ENCODE results near the gene ENO2.
A peak's percentile ranks its signal among the peaks of the same experiment; 100 is the strongest.

ENO2 gene

DNA sequence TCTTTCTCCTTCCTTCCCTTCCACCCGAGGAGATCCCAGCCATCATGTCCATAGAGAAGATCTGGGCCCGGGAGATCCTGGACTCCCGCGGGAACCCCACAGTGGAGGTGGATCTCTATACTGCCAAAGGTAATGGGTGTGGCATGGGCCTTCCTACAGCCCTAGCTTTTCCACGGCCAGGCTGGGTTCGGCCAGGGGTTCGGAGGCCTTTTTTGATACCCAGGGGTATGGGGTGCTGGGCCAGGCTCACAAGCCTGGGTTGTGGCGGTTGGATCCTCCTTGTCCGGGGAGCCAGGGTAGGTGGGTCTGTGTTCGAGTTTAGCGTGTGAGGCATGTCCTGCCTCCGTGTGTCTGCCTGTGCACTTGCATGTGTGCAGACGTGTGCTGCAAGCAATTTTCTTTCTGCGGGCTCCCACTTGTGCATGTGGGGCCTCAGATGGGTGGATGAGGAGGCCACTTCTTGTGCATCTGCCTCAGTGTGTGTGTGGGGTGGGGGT lies 1.5 kb downstream of the ENO2 start:
- DNase-seq, result no peak

DNA sequence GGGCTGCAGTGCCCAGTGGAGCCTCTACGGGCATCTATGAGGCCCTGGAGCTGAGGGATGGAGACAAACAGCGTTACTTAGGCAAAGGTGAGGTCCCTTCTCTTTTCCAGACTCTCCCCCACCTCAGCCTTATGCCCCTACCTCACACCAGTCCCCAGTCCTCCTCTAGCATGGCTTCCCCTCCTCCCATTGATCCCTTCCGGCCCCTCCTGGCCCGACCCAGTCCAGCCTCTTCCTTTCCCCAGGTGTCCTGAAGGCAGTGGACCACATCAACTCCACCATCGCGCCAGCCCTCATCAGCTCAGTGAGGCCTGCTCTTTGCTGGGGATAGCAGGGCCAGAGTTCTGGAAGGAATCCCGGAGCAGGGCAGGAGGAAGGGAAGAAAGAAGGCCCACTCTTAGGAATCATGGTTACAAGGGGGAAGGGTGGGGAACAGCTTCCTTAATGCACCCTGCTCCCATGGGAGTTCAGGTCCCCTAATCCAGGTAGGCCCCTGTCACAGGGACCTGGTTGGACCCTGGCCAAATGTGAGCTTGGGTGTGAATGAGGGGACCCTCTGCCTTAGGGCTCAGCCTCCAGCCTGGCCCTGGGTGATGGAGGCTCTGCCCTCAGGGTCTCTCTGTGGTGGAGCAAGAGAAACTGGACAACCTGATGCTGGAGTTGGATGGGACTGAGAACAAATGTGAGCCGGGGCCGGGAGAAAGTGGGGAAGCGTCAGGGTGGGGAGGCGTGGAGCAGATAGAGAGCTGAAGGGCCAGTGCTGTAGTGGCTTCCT lies 2.2 kb downstream of the ENO2 start:
- no peak for DNase-seq

DNA sequence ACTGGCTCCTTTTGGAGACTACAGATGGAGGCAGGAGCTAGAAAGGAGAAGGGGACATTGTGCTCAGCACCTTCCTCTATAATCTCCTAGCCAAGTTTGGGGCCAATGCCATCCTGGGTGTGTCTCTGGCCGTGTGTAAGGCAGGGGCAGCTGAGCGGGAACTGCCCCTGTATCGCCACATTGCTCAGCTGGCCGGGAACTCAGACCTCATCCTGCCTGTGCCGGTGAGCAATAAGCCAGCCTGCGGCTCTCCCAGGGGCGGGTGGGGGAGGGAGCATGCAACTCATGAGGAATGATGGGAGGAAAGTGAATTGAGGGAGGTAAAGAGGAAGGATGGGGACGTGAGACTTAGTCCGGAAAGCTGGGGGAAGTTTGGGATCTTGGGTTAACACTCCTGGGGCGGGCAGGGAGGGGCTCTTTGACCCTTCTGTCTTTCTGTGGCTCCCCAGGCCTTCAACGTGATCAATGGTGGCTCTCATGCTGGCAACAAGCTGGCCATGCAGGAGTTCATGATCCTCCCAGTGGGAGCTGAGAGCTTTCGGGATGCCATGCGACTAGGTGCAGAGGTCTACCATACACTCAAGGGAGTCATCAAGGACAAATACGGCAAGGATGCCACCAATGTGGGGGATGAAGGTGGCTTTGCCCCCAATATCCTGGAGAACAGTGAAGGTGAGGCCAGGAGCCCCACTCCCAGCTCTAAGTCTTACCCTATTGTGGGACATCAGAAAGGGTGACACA lies 3.3 kb downstream of the ENO2 start:
- no peak for DNase-seq

DNA sequence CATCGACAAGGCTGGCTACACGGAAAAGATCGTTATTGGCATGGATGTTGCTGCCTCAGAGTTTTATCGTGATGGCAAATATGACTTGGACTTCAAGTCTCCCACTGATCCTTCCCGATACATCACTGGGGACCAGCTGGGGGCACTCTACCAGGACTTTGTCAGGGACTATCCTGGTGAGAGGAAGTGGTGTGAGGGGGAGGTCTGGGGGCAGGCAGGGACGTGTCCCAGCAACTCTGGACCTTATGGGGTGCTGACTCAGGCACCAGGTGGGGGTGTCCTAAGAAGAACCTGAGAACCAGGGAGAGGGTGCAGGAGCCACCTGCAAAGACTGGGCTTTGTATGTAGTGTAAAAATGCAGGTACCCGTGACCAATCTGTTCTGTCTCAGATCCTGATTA lies 5.2 kb downstream of the ENO2 start:
- DNase-seq, result no peak

DNA sequence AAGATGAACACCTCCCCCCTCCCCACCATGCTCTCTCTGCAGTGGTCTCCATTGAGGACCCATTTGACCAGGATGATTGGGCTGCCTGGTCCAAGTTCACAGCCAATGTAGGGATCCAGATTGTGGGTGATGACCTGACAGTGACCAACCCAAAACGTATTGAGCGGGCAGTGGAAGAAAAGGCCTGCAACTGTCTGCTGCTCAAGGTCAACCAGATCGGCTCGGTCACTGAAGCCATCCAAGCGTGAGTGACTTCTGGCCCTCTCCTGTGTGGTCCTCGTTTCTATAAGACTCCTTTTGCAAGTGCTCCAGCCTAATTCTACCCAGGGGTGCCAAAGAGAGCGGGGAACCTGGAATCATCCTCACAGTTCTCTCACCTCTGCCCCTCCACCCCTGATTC lies 7.2 kb downstream of the ENO2 start:
- no peak for DNase-seq

DNA sequence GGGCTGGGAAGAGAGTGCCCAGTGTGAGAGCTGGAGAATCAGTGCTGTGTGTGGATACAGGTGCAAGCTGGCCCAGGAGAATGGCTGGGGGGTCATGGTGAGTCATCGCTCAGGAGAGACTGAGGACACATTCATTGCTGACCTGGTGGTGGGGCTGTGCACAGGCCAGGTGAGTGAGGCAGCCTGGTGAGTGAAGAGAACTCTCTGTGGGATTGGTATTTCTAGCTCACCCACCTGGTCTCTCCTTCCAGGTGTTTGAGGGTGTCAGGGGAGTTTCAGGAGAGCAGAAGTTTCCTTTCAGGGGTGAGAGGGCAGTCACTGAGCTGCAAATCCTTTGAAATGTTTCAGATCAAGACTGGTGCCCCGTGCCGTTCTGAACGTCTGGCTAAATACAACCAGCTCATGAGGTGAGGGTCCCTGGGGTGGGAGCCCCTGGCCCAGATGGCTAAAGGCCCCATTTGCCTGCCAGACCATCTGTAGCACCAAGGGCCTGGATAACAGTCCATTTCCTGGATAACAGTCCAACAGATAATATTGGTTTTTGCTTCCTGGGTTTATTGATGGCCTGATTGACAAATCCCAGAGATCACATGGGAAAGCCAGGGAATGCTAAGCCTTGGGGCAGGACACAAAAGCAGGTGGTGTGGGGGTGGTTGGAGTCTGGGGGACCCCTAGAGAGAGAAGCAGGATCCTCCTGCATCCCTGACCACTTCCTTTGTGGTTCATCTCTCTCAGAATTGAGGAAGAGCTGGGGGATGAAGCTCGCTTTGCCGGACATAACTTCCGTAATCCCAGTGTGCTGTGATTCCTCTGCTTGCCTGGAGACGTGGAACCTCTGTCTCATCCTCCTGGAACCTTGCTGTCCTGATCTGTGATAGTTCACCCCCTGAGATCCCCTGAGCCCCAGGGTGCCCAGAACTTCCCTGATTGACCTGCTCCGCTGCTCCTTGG lies 7.9 kb downstream of the ENO2 start:
- DNase-seq, result no peak

DNA sequence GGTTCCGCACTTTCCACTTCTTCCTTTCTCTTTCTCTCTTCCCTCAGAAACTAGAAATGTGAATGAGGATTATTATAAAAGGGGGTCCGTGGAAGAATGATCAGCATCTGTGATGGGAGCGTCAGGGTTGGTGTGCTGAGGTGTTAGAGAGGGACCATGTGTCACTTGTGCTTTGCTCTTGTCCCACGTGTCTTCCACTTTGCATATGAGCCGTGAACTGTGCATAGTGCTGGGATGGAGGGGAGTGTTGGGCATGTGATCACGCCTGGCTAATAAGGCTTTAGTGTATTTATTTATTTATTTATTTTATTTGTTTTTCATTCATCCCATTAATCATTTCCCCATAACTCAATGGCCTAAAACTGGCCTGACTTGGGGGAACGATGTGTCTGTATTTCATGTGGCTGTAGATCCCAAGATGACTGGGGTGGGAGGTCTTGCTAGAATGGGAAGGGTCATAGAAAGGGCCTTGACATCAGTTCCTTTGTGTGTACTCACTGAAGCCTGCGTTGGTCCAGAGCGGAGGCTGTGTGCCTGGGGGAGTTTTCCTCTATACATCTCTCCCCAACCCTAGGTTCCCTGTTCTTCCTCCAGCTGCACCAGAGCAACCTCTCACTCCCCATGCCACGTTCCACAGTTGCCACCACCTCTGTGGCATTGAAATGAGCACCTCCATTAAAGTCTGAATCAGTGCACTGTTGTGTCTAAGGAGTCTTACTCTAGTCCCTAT lies 8.8 kb downstream of the ENO2 start:
- DNase-seq, result no peak

DNA sequence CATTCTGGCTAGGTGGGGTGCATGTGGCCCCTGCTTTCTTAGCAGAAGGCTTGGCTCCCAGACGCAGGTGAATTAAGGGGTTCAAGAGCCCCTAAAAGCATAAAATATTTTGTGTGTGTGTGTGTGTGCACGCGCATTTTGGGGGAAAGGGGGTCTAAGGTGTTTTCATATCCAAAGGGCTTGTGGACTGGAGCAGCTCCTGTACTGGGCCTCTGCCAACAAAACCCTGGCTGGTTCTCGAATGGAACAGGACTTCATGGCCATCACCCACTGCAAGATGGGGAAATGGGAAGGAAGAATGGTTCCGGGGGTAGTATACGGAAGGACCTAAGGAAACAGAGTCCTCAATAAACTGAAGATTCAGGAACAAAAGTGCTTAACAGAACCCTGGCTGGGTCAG lies 9.5 kb downstream of the ENO2 start:
- no peak for DNase-seq

DNA sequence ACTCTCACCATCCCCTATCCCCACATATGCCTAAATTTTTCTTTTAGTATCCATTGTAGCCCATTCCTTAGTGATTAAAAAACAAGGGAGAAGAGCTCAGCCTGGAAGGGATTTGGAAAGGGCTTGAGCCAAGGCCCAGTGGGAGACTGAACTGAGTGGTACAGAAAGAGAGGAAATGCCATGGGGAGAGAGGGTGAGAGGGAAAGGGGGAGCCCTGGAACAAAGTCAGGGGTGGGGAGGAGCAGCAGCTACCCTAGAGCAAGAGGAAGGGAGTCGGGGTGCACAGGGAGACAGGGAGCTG lies 10.8 kb downstream of the ENO2 start:
- DNase-seq, result no peak

DNA sequence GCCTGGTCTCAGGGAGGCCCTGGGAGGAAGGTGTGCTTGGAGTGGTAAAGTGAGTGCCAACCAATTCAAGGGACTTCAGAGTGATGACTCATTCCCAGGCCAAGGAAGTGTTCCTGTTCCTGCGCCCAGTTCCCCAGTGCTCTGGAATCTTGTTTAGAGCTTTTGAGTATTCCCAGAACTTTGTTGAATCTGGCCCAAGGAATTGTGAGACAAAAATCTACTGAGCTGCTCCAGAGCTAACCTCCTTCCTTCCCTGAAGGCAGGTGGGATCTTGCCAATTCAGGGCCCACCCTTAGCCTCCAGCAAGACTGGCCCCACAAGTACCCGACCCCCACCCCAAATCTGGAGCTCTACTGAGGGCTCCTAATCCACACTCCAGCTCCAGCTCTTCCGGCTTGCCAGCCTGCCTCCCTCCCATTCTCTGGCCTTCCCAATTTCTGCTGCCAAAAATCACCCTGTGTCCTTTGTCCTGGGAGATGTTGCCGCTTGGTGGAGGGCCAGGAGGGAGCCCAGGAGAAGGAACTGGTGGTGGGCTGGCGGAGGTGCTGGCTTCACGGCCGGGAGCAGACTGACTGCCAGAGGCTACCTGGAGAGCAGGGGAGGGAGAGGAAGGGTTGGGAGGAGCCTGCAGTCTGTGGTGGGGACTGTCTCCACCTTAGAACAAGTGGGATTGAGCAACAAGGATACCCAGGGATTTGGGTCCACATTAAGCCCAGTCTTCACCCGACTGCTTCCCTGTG lies 11.3 kb downstream of the ENO2 start:
- DNase-seq, result no peak

DNA sequence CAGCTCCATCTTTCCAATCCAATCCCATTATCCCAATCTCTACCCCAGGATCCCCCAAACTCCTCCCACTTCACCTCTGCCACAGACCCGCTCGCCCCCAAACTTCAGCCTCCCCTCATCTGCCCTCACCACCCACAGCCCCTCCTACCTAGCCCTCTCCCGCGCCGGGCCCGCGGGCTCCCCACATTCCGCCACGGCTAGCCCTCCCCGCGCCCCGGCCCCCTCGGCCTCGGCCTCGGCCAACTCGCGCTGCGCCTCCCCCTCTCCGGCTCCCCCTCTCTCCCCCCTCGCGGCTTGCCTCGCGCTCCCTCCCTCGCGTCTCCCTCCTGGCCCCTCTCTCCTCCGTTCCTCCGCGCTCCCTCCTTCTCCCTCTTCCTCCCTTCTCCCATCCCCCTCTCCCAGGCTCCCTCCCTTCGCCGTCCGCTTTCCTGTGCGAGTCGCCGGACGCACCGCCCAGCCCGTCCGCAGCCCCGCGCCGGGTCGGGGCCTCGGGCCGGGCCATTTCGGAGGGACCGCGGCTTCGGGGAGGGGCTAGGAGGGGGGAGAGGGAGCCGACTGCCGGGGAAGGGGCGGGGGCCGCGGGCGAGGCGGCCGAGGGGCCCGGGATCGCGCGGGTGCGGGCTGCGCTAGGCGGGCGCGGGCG lies 13.1 kb downstream of the ENO2 start, which contains the start of gene ATN1:
Gene ATN1, plus strand, starts transcription at position 581 of the 643 bp plus-strand sequence. CDS start 6,043 bp downstream, outside the sequence.
- DNase-seq, result peak; percentile 26

DNA sequence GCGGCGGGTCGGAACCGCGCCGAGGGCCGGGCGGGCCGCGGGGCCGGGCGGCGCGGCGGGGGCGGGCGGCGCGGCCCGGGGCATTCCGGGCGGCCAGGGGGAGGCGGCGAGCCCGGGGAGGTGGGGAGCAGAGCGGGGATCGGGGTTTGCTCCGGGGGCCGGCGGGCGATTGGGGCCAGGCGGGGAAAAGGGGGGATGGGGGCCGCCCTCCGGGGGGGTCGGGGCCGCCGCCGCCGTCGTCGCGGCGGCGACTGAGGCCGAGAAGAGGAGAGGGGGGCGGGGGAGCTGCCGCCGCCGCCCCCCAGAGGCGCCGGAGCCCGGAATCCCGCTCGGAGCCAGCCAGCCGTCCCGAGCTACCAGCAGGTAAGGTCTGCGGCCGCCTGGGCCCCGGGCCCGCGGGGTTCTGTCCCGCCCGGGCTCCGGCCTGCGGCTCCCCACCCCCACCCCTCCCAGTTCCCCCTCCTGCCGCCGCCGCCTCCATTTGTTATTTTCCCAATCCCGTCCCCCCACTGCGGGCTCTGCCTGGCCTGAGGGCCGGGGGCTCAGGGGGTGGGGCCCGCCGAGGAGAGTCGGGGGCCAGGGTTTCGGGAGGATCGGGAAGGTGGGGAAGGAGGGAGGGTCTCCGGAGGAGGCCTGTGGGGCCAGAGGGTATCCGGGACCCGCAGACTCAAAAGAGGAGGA lies 13.8 kb downstream of the ENO2 start:
- no peak for DNase-seq

DNA sequence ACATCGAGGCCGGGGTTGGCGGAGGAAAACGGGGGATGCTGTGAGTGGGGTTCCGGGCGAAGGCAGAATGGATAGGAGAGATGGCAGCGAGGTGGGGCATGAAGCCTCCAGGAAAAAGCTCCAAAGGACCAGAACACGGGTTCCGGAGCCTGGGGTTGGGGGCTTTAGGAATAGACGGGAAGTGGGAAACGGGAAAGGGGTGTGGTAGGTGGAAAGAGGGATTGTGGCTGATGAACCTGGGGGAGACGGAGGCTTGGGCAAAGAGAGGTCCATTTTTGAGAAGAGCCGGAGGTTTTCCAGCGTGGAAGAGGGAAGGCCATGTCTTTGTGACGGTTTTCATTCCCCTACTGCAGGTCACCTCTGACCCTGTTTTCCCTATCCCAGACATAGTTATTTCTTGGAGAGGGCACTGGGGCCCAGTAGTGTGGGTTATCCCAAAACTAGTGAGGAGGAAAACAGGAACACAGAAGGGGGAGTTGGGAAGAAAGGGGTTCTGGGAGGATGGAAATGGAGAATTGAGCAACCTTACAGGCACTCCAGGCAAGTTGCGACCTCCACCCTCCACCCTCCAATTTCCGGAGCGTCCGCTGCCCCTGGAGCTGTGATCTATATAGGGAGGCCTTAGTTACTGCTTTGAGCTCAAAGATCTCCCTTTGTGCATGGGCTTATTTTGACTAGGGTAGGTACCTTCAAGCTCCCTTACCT lies 14.5 kb downstream of the ENO2 start:
- DNase-seq, result no peak

DNA sequence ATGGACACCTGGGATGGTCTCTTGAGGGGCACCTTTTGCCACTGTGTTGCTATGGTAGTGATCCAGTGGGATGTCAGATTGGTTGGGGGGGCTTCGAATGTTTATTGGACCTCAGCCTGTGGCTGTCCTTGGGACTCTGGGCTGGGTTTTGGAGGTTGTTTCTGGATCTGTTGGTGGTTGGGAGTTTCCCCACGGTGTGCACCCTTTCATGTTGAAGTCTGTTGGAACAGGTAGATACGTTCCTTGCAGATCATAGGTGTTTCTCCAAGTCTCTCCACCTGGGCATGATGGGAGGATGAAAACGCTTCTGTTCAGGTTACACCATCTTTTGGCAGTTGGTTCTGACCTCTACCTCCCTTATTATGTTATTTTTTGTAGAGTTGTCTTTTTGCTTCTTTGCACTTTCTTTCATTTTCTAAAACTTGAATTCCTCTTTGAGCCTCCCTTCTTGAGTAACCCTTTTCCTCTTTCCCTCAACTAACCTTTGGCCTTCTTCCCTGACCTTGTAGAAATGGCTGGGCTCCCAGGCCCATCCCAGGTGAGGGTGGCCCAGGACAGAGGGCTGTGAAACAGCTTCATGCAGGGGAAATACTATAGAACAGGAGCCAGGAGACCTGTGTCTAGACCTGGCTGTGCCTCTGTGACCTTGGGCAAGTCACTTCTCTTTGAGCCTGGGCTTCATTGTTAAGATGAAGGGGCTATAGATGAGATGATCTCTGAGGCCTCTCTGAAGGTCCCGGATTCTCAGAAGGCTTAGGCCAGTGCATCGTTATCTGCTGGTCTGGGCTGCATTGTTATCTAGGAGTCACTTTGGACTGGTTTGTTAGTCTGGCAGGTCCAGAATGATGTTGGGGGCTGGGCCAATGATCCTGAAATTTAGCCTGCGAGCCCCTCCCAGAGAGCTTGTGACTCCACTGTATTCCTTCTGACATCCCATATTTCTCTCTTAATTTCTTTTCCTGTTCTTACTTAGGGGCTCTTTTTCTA lies 15.4 kb downstream of the ENO2 start:
- DNase-seq, result no peak

DNA sequence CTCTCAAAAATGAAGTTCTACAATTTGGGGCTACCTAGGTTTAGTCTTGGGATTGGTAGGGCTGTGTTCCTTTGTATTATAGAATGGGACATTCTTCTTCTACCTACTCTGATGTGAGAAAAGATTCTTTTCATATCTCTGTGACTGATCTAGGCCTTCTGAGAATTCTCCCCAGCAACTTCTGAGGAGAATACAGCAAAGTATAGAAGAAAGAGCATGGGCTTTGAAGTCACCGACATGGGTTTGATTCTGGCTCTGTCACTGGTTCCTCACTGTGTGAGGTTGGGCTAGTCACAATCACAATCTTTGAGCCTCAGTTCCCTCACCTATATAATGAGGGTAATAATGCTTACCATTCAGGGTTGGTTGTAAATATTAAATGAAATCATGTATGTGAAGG lies 18.4 kb downstream of the ENO2 start:
- DNase-seq, result no peak

DNA sequence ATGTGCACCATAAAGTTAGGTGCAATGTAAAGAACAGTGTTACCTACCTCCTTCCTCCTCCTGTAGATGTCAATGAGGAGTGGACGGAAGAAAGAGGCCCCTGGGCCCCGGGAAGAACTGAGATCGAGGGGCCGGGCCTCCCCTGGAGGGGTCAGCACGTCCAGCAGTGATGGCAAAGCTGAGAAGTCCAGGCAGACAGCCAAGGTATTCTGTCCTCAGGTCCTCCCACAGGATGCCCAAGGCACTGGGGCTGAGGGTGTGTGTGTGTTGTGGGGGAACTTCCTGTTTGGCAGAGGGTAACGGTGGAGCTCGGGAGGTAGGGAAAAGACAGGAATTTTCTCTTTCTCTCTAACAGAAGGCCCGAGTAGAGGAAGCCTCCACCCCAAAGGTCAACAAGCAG lies 19.7 kb downstream of the ENO2 start:
- DNase-seq, result no peak

DNA sequence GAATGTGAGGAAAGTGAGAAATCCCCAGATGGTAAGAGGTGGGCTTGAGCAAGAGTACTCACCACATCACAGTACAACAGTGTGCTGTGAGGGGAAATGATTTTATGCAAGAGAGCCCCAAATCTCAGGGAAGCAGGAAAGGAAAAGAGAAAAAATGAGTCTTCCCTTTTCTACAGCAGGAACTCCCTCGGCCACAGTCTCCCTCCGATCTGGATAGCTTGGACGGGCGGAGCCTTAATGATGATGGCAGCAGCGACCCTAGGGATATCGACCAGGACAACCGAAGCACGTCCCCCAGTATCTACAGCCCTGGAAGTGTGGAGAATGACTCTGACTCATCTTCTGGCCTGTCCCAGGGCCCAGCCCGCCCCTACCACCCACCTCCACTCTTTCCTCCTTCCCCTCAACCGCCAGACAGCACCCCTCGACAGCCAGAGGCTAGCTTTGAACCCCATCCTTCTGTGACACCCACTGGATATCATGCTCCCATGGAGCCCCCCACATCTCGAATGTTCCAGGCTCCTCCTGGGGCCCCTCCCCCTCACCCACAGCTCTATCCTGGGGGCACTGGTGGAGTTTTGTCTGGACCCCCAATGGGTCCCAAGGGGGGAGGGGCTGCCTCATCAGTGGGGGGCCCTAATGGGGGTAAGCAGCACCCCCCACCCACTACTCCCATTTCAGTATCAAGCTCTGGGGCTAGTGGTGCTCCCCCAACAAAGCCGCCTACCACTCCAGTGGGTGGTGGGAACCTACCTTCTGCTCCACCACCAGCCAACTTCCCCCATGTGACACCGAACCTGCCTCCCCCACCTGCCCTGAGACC lies 21.2 kb downstream of the ENO2 start:
- no peak for DNase-seq

DNA sequence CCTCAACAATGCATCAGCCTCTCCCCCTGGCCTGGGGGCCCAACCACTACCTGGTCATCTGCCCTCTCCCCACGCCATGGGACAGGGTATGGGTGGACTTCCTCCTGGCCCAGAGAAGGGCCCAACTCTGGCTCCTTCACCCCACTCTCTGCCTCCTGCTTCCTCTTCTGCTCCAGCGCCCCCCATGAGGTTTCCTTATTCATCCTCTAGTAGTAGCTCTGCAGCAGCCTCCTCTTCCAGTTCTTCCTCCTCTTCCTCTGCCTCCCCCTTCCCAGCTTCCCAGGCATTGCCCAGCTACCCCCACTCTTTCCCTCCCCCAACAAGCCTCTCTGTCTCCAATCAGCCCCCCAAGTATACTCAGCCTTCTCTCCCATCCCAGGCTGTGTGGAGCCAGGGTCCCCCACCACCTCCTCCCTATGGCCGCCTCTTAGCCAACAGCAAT lies 21.8 kb downstream of the ENO2 start:
- DNase-seq, result no peak
